KMS-11 (cell line): Measurements from ENCODE around the gene ATE1.

Experiments
- H2AFZ ChIP-seq: fragments of 200-600 bp; sonication (generic); 2 replicates; pipeline ENCODE4 v1.6.1; 2016; ENCODE audit warnings: antibody characterized with exemption, mixed run types, low read depth
- H3K27ac ChIP-seq: fragments of 200-600 bp; sonication (generic); 2 replicates; pipeline ENCODE4 v1.6.1; 2016; ENCODE audit warnings: mild to moderate bottlenecking, mixed run types
- H3K27me3 ChIP-seq: fragments of 200-600 bp; sonication (generic); 2 replicates; pipeline ENCODE4 v1.6.1; 2017; ENCODE audit warnings: mild to moderate bottlenecking, low read depth, mixed run types, moderate library complexity; ENCODE audit not compliant: insufficient read depth
- H3K36me3 ChIP-seq: fragments of 200-600 bp; sonication (generic); 2 replicates; pipeline ENCODE4 v1.6.1; 2017; ENCODE audit warnings: mild to moderate bottlenecking, mixed run types; ENCODE audit not compliant: insufficient read depth
- H3K4me1 ChIP-seq: fragments of 200-600 bp; sonication (generic); 2 replicates; pipeline ENCODE4 v1.6.1; 2016; ENCODE audit warnings: mild to moderate bottlenecking, low read depth, mixed run types; ENCODE audit not compliant: poor library complexity, severe bottlenecking
- H3K4me2 ChIP-seq: fragments of 200-600 bp; sonication (generic); 2 replicates; pipeline ENCODE4 v1.7.0; 2016; ENCODE audit warnings: mild to moderate bottlenecking, mixed run types
- H3K4me3 ChIP-seq: fragments of 200-600 bp; sonication (generic); IDR thresholded peaks from 2 replicates; pipeline ENCODE4 v1.6.1; 2017; ENCODE audit warnings: low read depth, low read length, mixed read lengths; ENCODE audit not compliant: insufficient read depth
- H3K79me2 ChIP-seq: fragments of 200-600 bp; sonication (generic); 2 replicates; pipeline ENCODE4 v1.6.1; 2016; ENCODE audit warnings: low read depth, mixed run types; ENCODE audit not compliant: insufficient read depth
- H3K9ac ChIP-seq: fragments of 200-600 bp; sonication (generic); 2 replicates; pipeline ENCODE4 v1.6.1; 2016; ENCODE audit warnings: mild to moderate bottlenecking, mixed run types
- H4K20me1 ChIP-seq: fragments of 200-600 bp; sonication (generic); 2 replicates; pipeline ENCODE4 v1.6.1; 2016; ENCODE audit warnings: mild to moderate bottlenecking, mixed run types; ENCODE audit not compliant: insufficient read depth
- CTCF ChIP-seq: fragments of 200-600 bp; sonication (generic); conservative IDR thresholded peaks from 2 replicates; pipeline ENCODE4 v1.6.1; 2017; ENCODE audit warnings: low read depth, mild to moderate bottlenecking, antibody characterized with exemption, low read length, moderate library complexity, mixed read lengths

ATE1 gene

GRCh38 chr10:121846555-121846954, 81.3 kb downstream of the ATE1 start:
- H4K20me1 ChIP-seq, result no peaks in the 10 kb centered on the region
- H3K4me2 ChIP-seq, result peak overlapping the region; percentile 64; the same call in 1 of the 2 replicates
- no peak overlapping the region for H3K27ac ChIP-seq
- no peak overlapping the region for H3K4me3 ChIP-seq
- H3K9ac ChIP-seq, result no peak overlapping the region
- peaks cover 40% of the 10 kb centered on the region for H3K4me1 ChIP-seq
- H2AFZ ChIP-seq, result no peak overlapping the region
- no peaks in the 10 kb centered on the region for H3K79me2 ChIP-seq
- H3K36me3 ChIP-seq, result no peaks in the 10 kb centered on the region
- no peaks in the 10 kb centered on the region for H3K27me3 ChIP-seq
- TF ChIP-seq CTCF, result no peak

GRCh38 chr10:121845044-121845784, 82.6 kb downstream of the ATE1 start:
- H3K4me1 ChIP-seq, result peaks cover 40% of the 10 kb centered on the region
- H3K27me3 ChIP-seq, result no peaks in the 10 kb centered on the region
- H3K9ac ChIP-seq, result no peak overlapping the region
- H3K4me3 ChIP-seq, result no peak overlapping the region
- no peaks in the 10 kb centered on the region for H4K20me1 ChIP-seq
- H3K79me2 ChIP-seq, result no peaks in the 10 kb centered on the region
- no peaks in the 10 kb centered on the region for H3K36me3 ChIP-seq
- H3K27ac ChIP-seq, result peak overlapping the region; percentile 57
- peak overlapping the region; percentile 64 for H3K4me2 ChIP-seq
- H2AFZ ChIP-seq, result no peak overlapping the region
- TF ChIP-seq CTCF, result no peak

- no peaks in the 10 kb centered on the region for H4K20me1 ChIP-seq
- H3K4me3 ChIP-seq, result no peak overlapping the region
- no peak overlapping the region for H2AFZ ChIP-seq
- peak overlapping the region; percentile 57; the same call in 1 of the 2 replicates for H3K27ac ChIP-seq
- no peaks in the 10 kb centered on the region for H3K36me3 ChIP-seq
- peaks cover 40% of the 10 kb centered on the region for H3K4me1 ChIP-seq
- H3K79me2 ChIP-seq, result no peaks in the 10 kb centered on the region
- no peaks in the 10 kb centered on the region for H3K27me3 ChIP-seq
- no peak overlapping the region for H3K9ac ChIP-seq
- peak overlapping the region; percentile 64 for H3K4me2 ChIP-seq
- no peak for TF ChIP-seq CTCF
These were observed 83.3 kb downstream of the ATE1 start for GRCh38 chr10:121844537-121844936.

- TF ChIP-seq CTCF, result no peak
These were observed 84.5 kb downstream of the ATE1 start for GRCh38 chr10:121843379-121843778.

More at GRCh38 chr10:121843379-121843778, 84.5 kb downstream of the ATE1 start:
- no peak overlapping the region for H2AFZ ChIP-seq
- H3K36me3 ChIP-seq, result no peaks in the 10 kb centered on the region
- no peak overlapping the region for H3K4me3 ChIP-seq
- no peak overlapping the region for H3K4me2 ChIP-seq
- no peaks in the 10 kb centered on the region for H3K79me2 ChIP-seq
- H4K20me1 ChIP-seq, result no peaks in the 10 kb centered on the region
- no peak overlapping the region for H3K9ac ChIP-seq
- H3K4me1 ChIP-seq, result peaks cover 40% of the 10 kb centered on the region
- H3K27ac ChIP-seq, result no peak overlapping the region
- no peaks in the 10 kb centered on the region for H3K27me3 ChIP-seq
